Left renal pelvis (tissue), 4 donors: ENCODE data around the gene CRY1. TPM values are rescaled to one million over a fixed set of nuclear protein-coding genes. Genes with fewer than 3 reads are reported as not detected.
A peak's percentile ranks its signal among the peaks of the same experiment; 100 is the strongest.
"Not testable (repeated sequence)": the region's sequence is repeated elsewhere in the genome, so short reads cannot be mapped to it uniquely, and the experiment has no call there.

ENCODE experiments used
- DNase-seq, 4 donors: peaks; one replicate each; pipeline ENCODE4 v3.0.0-alpha.2; 2013; ENCODE audit warnings: low read depth in 4 of 4, low spot score in 3 of 4
- polyA plus RNA-seq, 4 donors: library from polyadenylated mRNA; unstranded; fragments of 120-200 nt; gene quantifications; one replicate each; pipeline ENCODE4 v1.2.1, GENCODE V29; 2013; ENCODE audit not compliant: insufficient read length in 4 of 4

The CRY1 gene
- polyA plus RNA-seq, 4 donors: 21.9 to 31.8 (median 29.8) TPM

GRCh38 chr12:107108995-107109508 lies 15.7 kb upstream of the CRY1 start:
- DNase-seq: no peak

- DNase-seq: not testable (repeated sequence)
Measured at GRCh38 chr12:107108366-107108765, 15.0 kb upstream of the CRY1 start.

- DNase-seq: no peak
Measured at GRCh38 chr12:107107381-107107780, 14.0 kb upstream of the CRY1 start.

- no peak for DNase-seq
Measured at GRCh38 chr12:107106241-107107025, 13.1 kb upstream of the CRY1 start.

- no peak for DNase-seq
Measured at GRCh38 chr12:107105410-107105703, 12.0 kb upstream of the CRY1 start.

DNA sequence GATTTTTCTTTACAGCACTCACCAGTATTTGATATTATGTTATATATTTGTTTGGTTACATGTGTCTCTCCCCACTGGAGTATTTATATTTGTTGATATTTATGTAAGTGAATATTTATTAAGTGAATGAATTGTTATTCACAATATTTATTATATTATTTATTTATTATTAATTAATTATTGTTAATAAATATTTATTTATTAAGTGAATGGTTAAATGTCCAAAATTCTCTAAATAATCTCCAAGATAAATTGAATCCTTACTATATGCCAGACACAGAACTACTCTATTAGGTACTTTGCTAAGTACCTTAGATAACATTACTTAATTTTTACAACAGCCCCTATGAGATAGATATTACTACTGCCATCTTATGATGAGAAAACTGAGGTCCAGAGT lies 10.2 kb upstream of the CRY1 start:
- DNase-seq: no peak

DNA sequence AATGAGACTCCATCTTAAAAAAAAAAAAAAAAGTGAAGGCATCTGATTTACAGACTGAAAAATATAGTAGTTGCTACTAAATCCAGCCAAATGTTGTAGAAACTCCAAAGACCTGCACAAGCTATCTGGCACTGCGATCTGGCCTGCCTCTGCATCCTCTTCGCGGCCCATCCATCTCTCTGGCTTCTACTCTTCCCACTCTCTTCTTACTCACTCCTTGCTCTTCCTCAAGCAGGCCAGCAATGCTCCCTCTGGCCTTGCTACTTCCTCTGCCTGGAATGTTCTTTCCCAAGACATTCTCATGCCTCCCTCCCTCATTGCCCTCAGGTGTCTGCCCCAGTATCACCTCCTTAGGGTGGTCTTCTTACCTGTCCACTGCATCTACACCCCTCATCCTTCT lies 9.7 kb upstream of the CRY1 start:
- DNase-seq: no peak

GRCh38 chr12:107102294-107102693 lies 8.9 kb upstream of the CRY1 start:
- DNase-seq: no peak

DNA sequence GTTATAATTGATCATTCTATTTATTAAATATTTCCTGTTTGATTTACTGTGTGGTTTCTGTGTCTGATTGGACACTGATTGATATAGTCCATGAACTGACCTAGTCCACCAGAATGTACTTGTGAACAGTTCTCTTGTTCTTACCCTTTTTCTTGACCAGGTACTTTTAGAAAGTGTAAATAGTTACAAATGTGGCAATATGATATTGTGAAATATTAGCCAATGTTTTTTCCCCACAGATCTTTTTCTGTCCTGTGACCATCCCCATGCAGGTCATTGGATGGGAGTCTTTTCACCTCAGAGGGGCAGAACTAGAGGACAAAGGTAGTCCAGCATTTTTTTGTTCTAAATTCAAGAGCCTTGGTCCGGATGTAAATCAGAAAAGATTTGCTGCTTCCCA lies 8.3 kb upstream of the CRY1 start:
- DNase-seq: no peak

- no peak for DNase-seq
Measured at GRCh38 chr12:107099917-107100316, 6.6 kb upstream of the CRY1 start.

DNA sequence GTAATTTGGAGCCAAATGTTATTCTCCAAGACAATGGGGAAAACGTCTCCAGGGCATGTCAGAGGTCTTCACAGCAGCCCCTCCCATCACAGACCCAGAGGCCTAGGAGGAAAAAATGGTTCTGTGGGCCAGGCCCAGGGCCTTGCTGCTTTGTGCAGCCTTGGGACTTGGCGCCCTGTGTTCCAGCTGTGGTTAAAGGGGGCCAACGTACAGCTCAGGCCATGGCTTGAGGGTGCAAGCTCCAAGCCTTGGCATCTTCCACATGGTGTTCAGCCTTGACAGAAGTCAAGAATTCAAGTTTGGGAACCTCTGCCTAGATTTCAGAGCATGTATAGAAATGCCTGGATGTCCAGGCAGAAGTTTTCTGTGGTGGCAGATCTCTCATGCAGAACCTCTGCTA lies 3.2 kb upstream of the CRY1 start:
- no peak for DNase-seq

DNA sequence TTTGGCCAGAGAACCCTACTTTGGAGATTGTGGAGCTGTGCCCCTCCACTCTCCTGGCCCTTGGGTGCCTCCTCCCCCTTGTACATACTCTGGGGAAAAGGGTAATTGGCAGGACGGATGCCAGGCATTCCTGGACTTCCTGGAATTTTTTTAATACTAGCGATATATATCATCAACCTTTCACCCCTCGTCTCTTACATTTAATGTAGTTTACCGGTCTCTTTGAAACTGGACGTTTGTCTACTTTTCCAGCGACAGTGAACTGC lies 767 bp upstream of the CRY1 start:
- no peak for DNase-seq

- DNase-seq: peak in 2 of 4 donors; percentile 14 to 23
Measured at GRCh38 chr12:107092669-107093416, 506 bp downstream of the CRY1 start.

GRCh38 chr12:107091989-107092641 lies 1.2 kb downstream of the CRY1 start:
- DNase-seq: peak; percentile 64 to 86 (median 79)

DNA sequence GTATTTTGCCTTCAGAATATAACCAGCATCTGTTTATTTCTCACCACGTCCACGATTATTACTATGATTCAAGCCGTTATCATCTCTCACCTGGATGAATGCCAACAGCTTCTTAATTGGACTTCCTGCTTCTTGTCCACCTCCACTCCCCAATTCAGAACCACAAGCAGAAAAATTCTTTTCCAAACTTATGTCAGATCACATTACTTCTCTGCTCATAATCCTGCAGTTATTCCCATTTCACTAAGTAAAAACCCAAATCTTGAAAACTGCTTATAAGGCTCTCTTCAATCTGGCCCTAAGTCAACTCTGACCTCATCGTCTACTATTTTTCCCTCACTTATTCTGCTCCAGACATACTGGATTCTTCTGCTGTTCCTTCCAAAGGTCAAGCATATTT lies 2.0 kb downstream of the CRY1 start:
- DNase-seq: no peak

DNA sequence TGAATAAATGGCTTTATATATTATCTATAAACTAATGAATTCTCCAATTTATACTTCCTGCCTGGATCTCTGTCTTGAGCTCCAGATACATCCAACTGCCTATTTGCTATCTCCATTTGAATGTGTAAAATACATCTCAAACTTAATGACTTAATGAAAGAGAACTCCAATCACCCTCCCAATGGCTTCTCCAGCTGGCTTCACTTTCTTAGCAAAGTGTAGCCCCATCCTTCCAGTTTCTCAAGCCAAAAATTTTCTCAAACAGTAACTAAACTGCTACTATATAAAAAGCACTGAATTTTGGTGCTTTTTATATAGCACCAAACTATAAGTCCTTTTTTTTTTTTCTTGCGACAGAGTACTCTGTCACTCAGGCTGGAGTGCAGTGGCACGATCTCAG lies 2.6 kb downstream of the CRY1 start:
- no peak for DNase-seq

GRCh38 chr12:107088912-107089311 lies 4.4 kb downstream of the CRY1 start:
- DNase-seq: no peak

GRCh38 chr12:107086314-107086713 lies 7.0 kb downstream of the CRY1 start:
- DNase-seq: no peak

DNA sequence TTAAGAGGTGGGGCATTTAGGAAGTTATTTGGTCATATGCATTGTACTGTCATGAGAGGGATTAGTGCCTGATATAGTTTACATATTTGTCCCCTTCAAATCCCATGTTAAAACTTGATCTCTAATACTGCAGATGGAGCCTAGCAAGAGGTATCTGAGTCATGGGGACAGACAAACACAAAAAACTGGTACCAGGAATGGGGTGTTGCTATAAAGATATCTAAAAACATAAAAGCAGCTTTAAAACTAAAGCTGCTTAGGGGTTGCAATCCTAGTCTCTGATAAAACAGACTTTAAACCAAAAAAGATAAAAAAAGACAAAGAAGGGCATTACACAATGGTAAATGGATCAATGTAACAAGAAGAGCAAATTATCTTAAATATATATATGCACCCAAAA lies 11.6 kb downstream of the CRY1 start:
- no peak for DNase-seq

DNA sequence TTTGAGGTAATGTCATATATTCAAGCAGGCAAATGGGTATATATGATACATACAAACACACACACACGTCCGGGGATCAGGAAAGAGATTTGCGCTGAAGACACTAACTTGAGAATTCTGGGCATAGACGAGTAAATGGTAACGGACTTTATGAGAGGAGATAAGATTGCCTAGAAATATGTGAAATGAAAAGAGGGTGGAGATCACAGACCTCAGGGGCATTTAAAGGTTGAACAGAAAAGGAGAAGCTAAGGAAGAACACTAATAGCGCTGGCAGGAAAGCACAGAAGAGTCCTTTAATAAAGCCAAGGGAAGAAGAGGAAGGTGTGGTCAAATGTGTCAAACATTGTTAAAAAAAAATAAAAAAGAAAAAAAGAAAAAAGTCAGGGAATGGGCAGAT lies 13.1 kb downstream of the CRY1 start:
- no peak for DNase-seq

DNA sequence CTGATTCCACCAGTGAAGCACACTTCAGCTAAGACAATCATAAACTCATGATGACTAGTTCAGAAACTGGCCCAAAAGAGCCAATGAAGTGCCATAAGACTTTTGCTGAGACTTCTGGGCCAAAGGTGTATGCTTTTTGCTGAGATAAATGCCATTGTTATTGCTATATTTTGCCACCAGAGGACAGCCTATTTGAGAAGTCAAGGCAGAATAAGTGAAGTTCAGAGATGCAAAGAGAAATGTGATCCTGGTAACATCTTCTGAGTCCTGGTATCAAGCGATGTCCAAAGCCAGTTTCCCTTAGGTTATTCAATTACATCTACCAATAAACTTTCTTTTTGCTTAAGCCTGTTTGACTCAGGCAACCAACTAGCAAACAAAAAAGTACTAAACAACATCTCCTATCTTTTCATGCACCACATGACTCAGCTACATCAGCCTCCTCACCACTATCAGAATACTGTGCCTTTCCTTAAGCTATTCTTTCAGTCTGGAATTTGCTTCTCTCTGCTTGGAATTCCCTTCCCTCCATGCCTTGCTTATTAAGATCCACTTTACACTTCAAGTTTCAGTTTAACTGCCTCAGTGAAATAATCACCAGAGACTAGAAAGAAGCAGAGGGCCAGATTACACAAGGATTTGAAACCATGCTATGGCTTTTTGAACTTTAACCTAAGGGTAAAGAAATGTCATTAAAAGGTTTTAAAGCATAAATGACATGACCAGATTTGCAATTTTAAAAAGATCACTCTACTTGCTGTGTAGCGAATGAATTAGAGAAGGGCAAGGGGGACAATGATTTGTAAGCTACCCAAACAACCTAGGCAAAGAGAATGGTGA lies 14.0 kb downstream of the CRY1 start:
- no peak for DNase-seq
